Adrenal gland (tissue), 12 donors: Measurements from ENCODE around the gene IMMP2L. TPM values are rescaled to one million over a fixed set of nuclear protein-coding genes. Genes with fewer than 3 reads are reported as not detected.

Experiments
- DNase-seq, 7 donors: peaks; one replicate each; pipeline ENCODE4 v3.0.0-alpha.2; 2019 to 2020
- H3K27ac ChIP-seq, 5 donors: fragments of 200-600 bp; sonication (generic) in 4 of 5; 1 replicate in 3 of 5; 2 replicates in 2 of 5; pipeline versions ENCODE4 v1.5.1 to v1.8.0; 2016 to 2020; ENCODE audit warnings: mild to moderate bottlenecking in 1 of 5
- H3K27me3 ChIP-seq: fragments of 200-600 bp; 2 replicates; pipeline ENCODE4 v1.8.0; 2021
- H3K36me3 ChIP-seq, 2 donors: fragments of 200-600 bp; replicated peaks in 1 of 2; 1 replicate in 1 of 2; 2 replicates in 1 of 2; pipeline versions ENCODE4 v1.5.1 to v1.8.0; 2018 to 2022
- H3K4me1 ChIP-seq, 2 donors: fragments of 200-600 bp; replicated peaks in 1 of 2; 1 replicate in 1 of 2; 2 replicates in 1 of 2; pipeline versions ENCODE4 v1.5.1 to v1.8.0; 2018 to 2021
- H3K4me3 ChIP-seq, 4 donors: fragments of 200-600 bp; sonication (generic) in 3 of 4; one replicate each; pipeline ENCODE4 v1.5.1; 2016 to 2018
- H3K9me3 ChIP-seq, 3 donors: fragments of 200-600 bp; sonication (generic) in 1 of 3; replicated peaks in 1 of 3; 1 replicate in 2 of 3; 2 replicates in 1 of 3; pipeline versions ENCODE4 v1.5.1 to v1.8.0; 2016 to 2021
- CTCF ChIP-seq, 6 experiments: fragments of 450-650 bp in 4 of 6; fragments of 200-600 bp in 2 of 6; sonication (generic) in 1 of 6; IDR thresholded peaks; 1 replicate in 5 of 6; 2 replicates in 1 of 6; pipeline versions ENCODE4 v1.5.1 to v1.8.0; 2016 to 2021; ENCODE audit warnings: antibody characterized with exemption in 6 of 6, mild to moderate bottlenecking in 2 of 6, moderate library complexity in 1 of 6
- POLR2A ChIP-seq, 2 donors: fragments of 450-650 bp; IDR thresholded peaks; one replicate each; pipeline ENCODE4 v1.6.1; 2017; ENCODE audit warnings: antibody characterized with exemption in 2 of 2, mild to moderate bottlenecking in 2 of 2, moderate library complexity in 1 of 2
- WGBS, 4 donors: extraction: QIAGEN DNeasy Blood & Tissue Kit in 2 of 4; methylation state at CpG; one replicate each; pipeline versions ENCODE4 v1.1.5 to v1.1.7; 2013 to 2017; 5-methylcytosine and 5-hydroxymethylcytosine counted together
- intact Hi-C, 2 donors: fragments of 100-400 bp; cut with DNase I; formaldehyde crosslinking; loops; one replicate each; pipeline versions ENCODE4 v1.14.1 to v1.15.0; 2022 to 2023
- polyA plus RNA-seq, 3 donors: library from polyadenylated mRNA; stranded (reverse); fragments of 200-250 nt in 2 of 3; fragments of 350-450 nt in 1 of 3; fragmentation: Illumina TruSeq in 1 of 3; extraction: RNeasy Lipid Tissue Mini Kit (QIAGEN cat#74804) in 1 of 3; gene quantifications; one replicate each; pipeline ENCODE4 v1.2.3, GENCODE V29; 2013 to 2014
- total RNA-seq, 9 donors: library from RNA; depleted of rRNA in 4 of 9; stranded (reverse); fragments of >200 nt in 4 of 9; fragments of 120-200 nt in 1 of 9; fragmentation: NEBNext Ultra II Directional in 1 of 9; extraction: Animal tissue kit (Norgen Biotek cat#: 25700) in 1 of 9; gene quantifications; one replicate each; pipeline versions ENCODE4 v1.1.0 to v1.2.4, GENCODE V29; 2013 to 2023
- donor health status: healthy with polysubstance abuse.
- donor health status: Bipolar disorder and iron deficiency.
- donor health status: DM: yes; HTN: yes; CAD: no.
- donor health status: DM: no; HTN: no; CAD: no.
- donor health status: DM: no; HTN: no; CAD: no.
- donor health status: DM: yes; HTN: yes; CAD: no.

The IMMP2L gene
- total and polyA plus RNA-seq, 12 donors: 13.4 to 34.1 (median 25.3) TPM

DNA sequence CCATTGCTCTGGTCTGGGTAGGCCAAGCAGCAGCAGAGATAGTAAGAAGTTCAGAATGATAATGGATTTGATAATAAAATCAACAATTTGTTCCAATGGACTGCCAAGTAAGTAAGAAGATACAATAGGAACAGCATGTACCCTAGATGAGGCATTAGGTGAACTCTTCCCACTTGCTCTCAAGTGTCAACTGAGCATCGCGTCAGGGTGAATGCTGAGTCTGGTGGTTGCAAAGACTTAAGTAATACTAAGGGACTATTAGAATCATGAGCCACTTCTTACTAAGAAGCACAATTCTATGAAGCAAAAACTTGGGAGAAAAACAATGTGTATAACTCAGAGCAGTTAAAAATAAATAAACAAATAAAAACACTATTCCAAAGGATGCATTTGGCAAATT lies 416.8 kb downstream of the IMMP2L start:
- WGBS, 4 donors: 66 to 84% (median 76%) methylated on average over 2 of the region's 2 CpGs
- peak in 3 of 7 donors; percentile 4 to 61 (median 25) for DNase-seq

GRCh38 chr7:111140091-111140865 lies 422.0 kb downstream of the IMMP2L start:
- intact Hi-C loops: no loop called here
- no peak for DNase-seq
- Histone ChIP-seq H3K36me3 (no peaks in the 10 kb centered on the region), H3K9me3 (no peaks in the 10 kb centered on the region), H3K4me3 (no peak overlapping the region), H3K27ac (no peak overlapping the region), H3K4me1 (peaks cover 19 to 33% of the 10 kb centered on the region in 2 donors), H3K27me3 (no peaks in the 10 kb centered on the region)
- TF ChIP-seq POLR2A (IDR thresholded peaks at IDR 0.05) (no peak), CTCF (IDR thresholded peaks at IDR 0.05) (no peak)
- 82 to 95% (median 85%) methylated on average over 2 of the region's 2 CpGs for WGBS, 4 donors

More for the DNA sequence above, 416.8 kb downstream of the IMMP2L start:
- TF ChIP-seq CTCF (IDR thresholded peaks at IDR 0.05) (no peak), POLR2A (IDR thresholded peaks at IDR 0.05) (no peak)
- Histone ChIP-seq H3K27ac (no peak overlapping the region), H3K27me3 (no peaks in the 10 kb centered on the region), H3K36me3 (no peaks in the 10 kb centered on the region), H3K4me1 (no peaks in the 10 kb centered on the region), H3K9me3 (no peaks in the 10 kb centered on the region), H3K4me3 (no peak overlapping the region)
- intact Hi-C loops: no loop called here

GRCh38 chr7:111138586-111138985 lies 423.7 kb downstream of the IMMP2L start:
- Histone ChIP-seq H3K9me3 (no peaks in the 10 kb centered on the region), H3K4me1 (peaks cover 19 to 33% of the 10 kb centered on the region in 2 donors), H3K4me3 (no peak overlapping the region), H3K27ac (peak overlapping the region in 4 of 5 donors; percentile 43 to 81 (median 70)), H3K36me3 (no peaks in the 10 kb centered on the region), H3K27me3 (no peaks in the 10 kb centered on the region)
- DNase-seq: peak in 2 of 7 donors; percentile 7 to 10
- no peak for TF ChIP-seq CTCF (IDR thresholded peaks at IDR 0.05)
- TF ChIP-seq POLR2A (IDR thresholded peaks at IDR 0.05): no peak
- intact Hi-C loops: no loop called here

GRCh38 chr7:111138193-111138569 lies 424.1 kb downstream of the IMMP2L start:
- peaks cover 19 to 33% of the 10 kb centered on the region in 2 donors for H3K4me1 ChIP-seq
- H3K27me3 ChIP-seq: no peaks in the 10 kb centered on the region
- peak; percentile 57 to 94 (median 82) for DNase-seq
- intact Hi-C loops: no loop called here
- WGBS, 4 donors: 5 to 21% (median 18%) methylated on average over 2 of the region's 2 CpGs
- TF ChIP-seq CTCF (IDR thresholded peaks at IDR 0.05) (no peak), POLR2A (IDR thresholded peaks at IDR 0.05) (no peak)
- H3K27ac ChIP-seq: peak overlapping the region; percentile 43 to 81 (median 70)
- H3K9me3 ChIP-seq: no peaks in the 10 kb centered on the region
- no peaks in the 10 kb centered on the region for H3K36me3 ChIP-seq
- no peak overlapping the region for H3K4me3 ChIP-seq
